ENCODE measurements around the gene SLC22A2. TPM values are rescaled to one million over a fixed set of nuclear protein-coding genes. Genes with fewer than 3 reads are reported as not detected.

The SLC22A2 gene
- total RNA-seq, 2 experiments from 2014 or later: not detected

GRCh38 chr6:160226118-160226591, 32.5 kb downstream of the SLC22A2 start:
- no peak overlapping the region for H3K27ac ChIP-seq (ENCODE audit: low read depth, low read length, poor library complexity, severe bottlenecking)
- no peaks in the 10 kb centered on the region for H3K9me3 ChIP-seq (ENCODE audit: low read length)
- DNase-seq (ENCODE audit: low spot score): no peak
- no peaks in the 10 kb centered on the region for H3K9me2 ChIP-seq (ENCODE audit: insufficient read depth, low read length)
- no peak overlapping the region for H3K4me3 ChIP-seq (ENCODE audit: low read depth, low read length, poor library complexity, severe bottlenecking)
- BruUV-seq (replicated peaks): no TSS peak
- TF ChIP-seq EZH2phosphoT487 (IDR thresholded peaks at IDR 0.05; ENCODE audit: borderline replicate concordance, low read depth, low read length) (no peak), CTCF (conservative IDR thresholded peaks at IDR 0.05; ENCODE audit: low read length) (no peak)
- no peaks in the 10 kb centered on the region for H3K79me2 ChIP-seq (ENCODE audit: insufficient read depth, low read depth, low read length)
- ChIA-PET CTCF (ENCODE audit: unreplicated experiment) (no interaction called here), POLR2A (no interaction called here)
- no peaks in the 10 kb centered on the region for H4K20me1 ChIP-seq (ENCODE audit: insufficient read depth, low read length)
- intact Hi-C loops (cut with micrococcal nuclease; ENCODE audit: unreplicated experiment): no loop called here
- H2AFZ ChIP-seq (ENCODE audit: low read length): no peak overlapping the region
- no peak overlapping the region for H3K4me2 ChIP-seq (ENCODE audit: low read length)
- H3K4me1 ChIP-seq (ENCODE audit: insufficient read depth, low read length, poor library complexity, severe bottlenecking): no peaks in the 10 kb centered on the region
- no peaks in the 10 kb centered on the region for H3K36me3 ChIP-seq (ENCODE audit: insufficient read depth, low read length)

- H4K20me1 ChIP-seq (ENCODE audit: insufficient read depth, low read length): no peaks in the 10 kb centered on the region
- H3K79me2 ChIP-seq (ENCODE audit: insufficient read depth, low read depth, low read length): no peaks in the 10 kb centered on the region
- TF ChIP-seq CTCF (conservative IDR thresholded peaks at IDR 0.05; ENCODE audit: low read length): no peak
- TF ChIP-seq EZH2phosphoT487 (IDR thresholded peaks at IDR 0.05; ENCODE audit: borderline replicate concordance, low read depth, low read length): no peak
- POLR2A ChIA-PET: no interaction called here
- no peaks in the 10 kb centered on the region for H3K4me1 ChIP-seq (ENCODE audit: insufficient read depth, low read length, poor library complexity, severe bottlenecking)
- no TSS peak for BruUV-seq (replicated peaks)
- CTCF ChIA-PET (ENCODE audit: unreplicated experiment): no interaction called here
- H3K27ac ChIP-seq (ENCODE audit: low read depth, low read length, poor library complexity, severe bottlenecking): no peak overlapping the region
- no peaks in the 10 kb centered on the region for H3K36me3 ChIP-seq (ENCODE audit: insufficient read depth, low read length)
- H2AFZ ChIP-seq (ENCODE audit: low read length): no peak overlapping the region
- no peaks in the 10 kb centered on the region for H3K9me2 ChIP-seq (ENCODE audit: insufficient read depth, low read length)
- no peak overlapping the region for H3K4me3 ChIP-seq (ENCODE audit: low read depth, low read length, poor library complexity, severe bottlenecking)
- intact Hi-C loops (cut with micrococcal nuclease; ENCODE audit: unreplicated experiment): no loop called here
- no peak overlapping the region for H3K4me2 ChIP-seq (ENCODE audit: low read length)
- no peak for DNase-seq (ENCODE audit: low spot score)
- no peaks in the 10 kb centered on the region for H3K9me3 ChIP-seq (ENCODE audit: low read length)
Measured at GRCh38 chr6:160224639-160225237, 33.9 kb downstream of the SLC22A2 start.

GRCh38 chr6:160222491-160222890, 36.1 kb downstream of the SLC22A2 start:
- Histone ChIP-seq H2AFZ (ENCODE audit: low read length) (no peak overlapping the region), H3K9me2 (ENCODE audit: insufficient read depth, low read length) (no peaks in the 10 kb centered on the region), H3K9me3 (ENCODE audit: low read length) (no peaks in the 10 kb centered on the region), H3K4me3 (ENCODE audit: low read depth, low read length, poor library complexity, severe bottlenecking) (no peak overlapping the region), H3K36me3 (ENCODE audit: insufficient read depth, low read length) (no peaks in the 10 kb centered on the region), H4K20me1 (ENCODE audit: insufficient read depth, low read length) (no peaks in the 10 kb centered on the region), H3K79me2 (ENCODE audit: insufficient read depth, low read depth, low read length) (no peaks in the 10 kb centered on the region), H3K4me2 (ENCODE audit: low read length) (no peak overlapping the region), H3K4me1 (ENCODE audit: insufficient read depth, low read length, poor library complexity, severe bottlenecking) (no peaks in the 10 kb centered on the region), H3K27ac (ENCODE audit: low read depth, low read length, poor library complexity, severe bottlenecking) (no peak overlapping the region)
- TF ChIP-seq CTCF (conservative IDR thresholded peaks at IDR 0.05; ENCODE audit: low read length): no peak
- TF ChIP-seq EZH2phosphoT487 (IDR thresholded peaks at IDR 0.05; ENCODE audit: borderline replicate concordance, low read depth, low read length): no peak
- CTCF ChIA-PET (ENCODE audit: unreplicated experiment): no interaction called here
- DNase-seq (ENCODE audit: low spot score): no peak
- POLR2A ChIA-PET: interaction anchor here (0.6 kb wide), 1 partner anchor 17 kb away, joined by 3 read pairs; no protein-coding TSS in a partner anchor
- intact Hi-C loops (cut with micrococcal nuclease; ENCODE audit: unreplicated experiment): no loop called here
- no TSS peak for BruUV-seq (replicated peaks)

Data from OCI-LY7 (cell line).